HG02981 (cell line): ENCODE measurements around the gene C7.

Experiments used
- ATAC-seq: cut with Tn5 transposase; IDR thresholded peaks from one replicate; pipeline ENCODE4 v1.9.1; 2021; ENCODE audit warnings: mild to moderate bottlenecking, moderate library complexity; ENCODE audit not compliant: unreplicated experiment

C7 gene

GRCh38 chr5:40915341-40915926, 6.1 kb downstream of the C7 start:
- no peak for ATAC-seq

- no peak for ATAC-seq
These were observed 6.9 kb downstream of the C7 start for GRCh38 chr5:40916226-40916625.

GRCh38 chr5:40928886-40929448, 19.7 kb downstream of the C7 start:
- ATAC-seq, result no peak

DNA sequence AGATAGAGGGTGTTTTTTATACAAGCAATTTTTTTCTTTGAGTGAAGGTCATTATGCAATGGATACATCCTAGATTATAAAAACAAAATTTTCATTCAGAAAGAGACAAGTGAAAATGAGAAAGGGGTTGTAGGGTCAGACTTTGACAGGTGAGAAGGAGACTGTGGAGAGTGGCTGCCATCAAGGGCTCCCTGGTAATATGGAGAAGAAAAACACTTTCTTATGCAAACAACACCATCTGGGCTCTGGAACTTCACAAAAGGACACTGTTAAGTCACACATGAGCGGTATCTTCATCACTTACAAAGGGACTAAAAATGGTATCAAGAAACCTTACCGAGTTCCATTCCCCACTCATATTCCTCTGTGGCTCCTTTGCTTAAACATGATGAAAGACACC, 23.5 kb downstream of the C7 start:
- ATAC-seq, result no peak

DNA sequence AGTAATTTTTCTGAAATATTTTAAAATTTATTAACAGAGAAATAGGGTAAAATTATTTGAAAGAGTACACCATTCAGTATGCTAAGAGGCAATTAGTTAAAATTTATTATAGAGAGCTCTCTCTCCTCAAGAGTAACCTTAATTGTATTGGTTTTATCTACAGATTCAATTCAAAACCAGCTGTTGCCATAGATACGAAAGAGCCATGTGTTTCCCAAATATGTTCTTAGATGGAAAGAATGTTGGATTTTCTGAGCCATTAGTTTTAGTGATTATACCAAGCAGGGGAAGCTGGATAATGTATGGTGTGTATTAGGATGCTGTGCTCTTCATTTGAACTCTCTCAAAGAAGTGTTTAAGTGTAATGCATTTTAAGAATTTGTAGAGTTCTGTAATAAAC, 27.8 kb downstream of the C7 start:
- ATAC-seq, result no peak

GRCh38 chr5:40939753-40940152, 30.5 kb downstream of the C7 start:
- ATAC-seq, result no peak

DNA sequence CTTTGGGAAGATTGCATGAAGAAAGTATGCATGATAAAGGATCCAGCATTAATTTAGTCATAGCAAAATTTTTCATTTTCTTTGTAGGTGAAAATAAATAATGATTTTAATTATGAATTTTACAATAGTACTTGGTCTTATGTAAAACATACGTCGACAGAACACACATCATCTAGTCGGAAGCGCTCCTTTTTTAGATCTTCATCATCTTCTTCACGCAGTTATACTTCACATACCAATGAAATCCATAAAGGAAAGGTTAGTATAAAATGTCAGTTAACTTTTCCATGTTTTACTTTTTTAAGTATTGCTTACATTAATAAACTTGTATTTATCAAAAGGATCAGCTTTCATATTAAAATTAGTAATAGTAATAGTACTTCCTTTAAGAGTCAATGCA, 35.8 kb downstream of the C7 start:
- ATAC-seq, result no peak

GRCh38 chr5:40955313-40955712, 46.0 kb downstream of the C7 start:
- ATAC-seq, result no peak

DNA sequence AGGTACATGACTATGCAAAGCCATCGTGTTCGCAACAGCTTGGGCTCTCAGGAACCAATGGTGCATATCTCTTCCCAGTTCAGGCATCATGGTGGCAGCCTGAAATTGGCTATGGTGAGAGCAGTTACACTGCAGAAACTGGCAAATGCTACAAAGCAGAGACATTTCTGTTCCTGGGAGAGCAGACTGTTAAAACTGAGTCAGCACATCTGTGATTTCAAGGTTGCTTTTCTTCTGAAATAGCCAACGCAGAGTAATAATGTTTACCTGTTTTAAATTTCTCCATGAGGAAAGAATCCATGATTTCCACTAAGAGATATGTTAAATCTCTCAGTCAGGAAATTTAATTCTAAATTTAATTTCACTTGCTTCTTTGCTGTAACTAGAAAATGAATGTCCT, 47.8 kb downstream of the C7 start:
- ATAC-seq, result no peak

DNA sequence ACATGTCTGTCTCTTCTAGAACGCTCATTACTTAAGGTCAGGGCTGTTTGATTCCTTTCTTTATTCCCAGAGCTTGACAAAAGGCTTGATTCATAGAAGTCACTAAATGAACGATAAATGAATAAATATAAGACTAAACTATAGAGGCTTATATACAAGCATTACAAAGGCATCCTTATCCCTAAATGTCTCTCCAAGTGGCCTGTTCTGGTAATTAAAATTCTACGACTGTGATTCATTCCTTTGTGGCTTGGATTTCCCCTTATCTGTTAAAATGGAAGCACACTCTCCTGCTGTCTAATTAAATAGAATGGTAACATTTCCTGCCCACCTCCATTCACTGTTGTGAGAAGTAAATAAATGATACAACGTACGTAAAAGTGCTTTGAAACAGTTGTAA, 49.5 kb downstream of the C7 start:
- ATAC-seq, result no peak

DNA sequence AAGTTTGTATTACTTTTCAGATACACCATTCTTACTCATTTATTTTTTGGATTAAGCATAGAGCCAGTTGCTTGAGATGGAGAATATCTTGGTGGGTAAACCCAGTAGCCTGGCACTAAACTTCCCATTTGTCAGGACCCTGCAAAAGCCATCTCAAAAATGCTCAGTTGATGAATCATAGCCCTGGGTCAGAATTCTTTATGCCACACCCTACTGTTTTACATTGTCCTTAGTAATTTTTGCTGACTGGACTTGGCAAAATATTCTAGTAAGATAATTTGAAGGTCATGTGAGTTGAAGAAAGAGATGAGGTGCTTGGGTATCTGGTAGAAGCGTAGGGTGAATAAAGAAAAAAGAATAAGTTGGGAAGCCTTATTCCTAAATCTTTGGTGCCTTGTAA, 50.7 kb downstream of the C7 start:
- ATAC-seq, result no peak

GRCh38 chr5:40962207-40962955, 53.1 kb downstream of the C7 start:
- ATAC-seq, result no peak

- ATAC-seq, result no peak
These were observed 63.1 kb downstream of the C7 start for GRCh38 chr5:40972434-40972833.

- ATAC-seq, result no peak
These were observed 64.2 kb downstream of the C7 start for GRCh38 chr5:40973364-40974004.

DNA sequence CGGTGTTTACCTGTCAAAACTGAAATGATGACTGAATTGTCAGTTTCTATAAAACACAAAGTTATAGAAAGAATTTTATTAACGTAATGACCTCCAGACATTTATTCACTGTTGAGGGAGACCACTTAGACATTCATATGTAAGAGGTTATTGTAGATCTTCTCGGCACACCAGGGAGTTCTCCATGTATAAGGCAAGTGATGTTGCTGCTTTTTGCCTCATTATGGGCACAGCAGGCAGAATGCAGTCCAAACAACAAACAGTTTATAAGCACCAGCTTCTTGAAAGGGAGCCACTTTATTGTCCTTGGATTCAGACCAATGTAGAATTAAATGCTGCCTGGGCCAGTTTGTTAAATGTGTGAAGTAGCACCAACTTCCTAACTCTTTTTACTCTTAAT, 66.7 kb downstream of the C7 start:
- no peak for ATAC-seq

DNA sequence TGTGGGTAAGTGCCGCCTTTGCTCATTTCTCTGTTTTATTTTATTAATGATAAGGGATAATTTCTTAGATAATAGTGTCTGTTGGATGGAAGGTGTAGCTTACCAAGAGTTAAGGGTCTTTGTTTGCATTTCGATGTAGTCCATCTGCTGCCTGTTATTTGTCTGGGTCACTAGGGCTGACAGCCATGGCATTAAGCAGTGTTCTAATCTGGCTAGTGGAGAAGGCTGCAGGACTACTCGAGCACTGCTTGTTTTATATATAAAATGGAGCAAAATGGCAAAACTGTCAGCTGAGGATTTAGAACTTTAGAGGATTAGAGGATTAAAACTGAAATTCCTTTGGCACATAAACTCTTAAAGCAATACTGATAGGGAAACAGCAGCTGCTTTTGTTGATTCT, 67.5 kb downstream of the C7 start:
- ATAC-seq, result no peak

GRCh38 chr5:40981420-40981819, 72.1 kb downstream of the C7 start:
- no peak for ATAC-seq

DNA sequence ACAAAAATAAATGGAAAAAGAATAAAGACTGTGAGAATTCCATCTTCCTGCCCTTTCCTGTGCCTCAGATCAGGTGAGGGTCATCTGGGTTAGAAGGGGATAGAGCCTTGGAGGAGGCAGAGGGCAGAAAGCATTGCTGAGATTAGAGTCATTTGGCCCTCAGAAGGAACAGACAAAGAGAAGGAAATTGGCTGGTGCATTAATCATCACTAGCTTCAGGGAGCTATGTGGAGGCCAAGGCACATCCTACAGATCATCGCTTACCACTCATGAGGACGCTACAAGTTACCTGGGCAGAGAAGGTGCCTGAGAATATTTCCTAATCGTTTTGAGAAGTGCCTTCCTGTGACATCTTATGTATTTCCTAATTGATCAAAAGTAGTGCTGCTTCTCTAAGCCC, 74.5 kb downstream of the C7 start:
- ATAC-seq, result no peak

DNA sequence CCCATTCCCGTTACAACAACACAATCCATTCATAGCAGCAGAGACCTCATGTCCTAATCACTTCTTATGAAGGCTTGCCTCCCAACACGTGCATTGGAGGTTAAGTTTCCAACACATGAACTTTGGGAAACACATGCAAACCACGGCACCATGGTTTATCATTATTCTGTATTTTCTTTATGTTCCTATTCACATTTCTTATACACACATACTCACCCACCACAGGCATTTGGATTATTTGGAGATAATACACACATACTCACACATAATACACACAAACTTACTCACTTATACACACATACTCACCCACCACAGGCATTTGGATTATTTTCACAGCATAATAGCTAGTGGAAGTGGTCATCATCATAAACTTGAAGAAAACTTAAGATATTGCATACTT, 75.6 kb downstream of the C7 start:
- ATAC-seq, result no peak

DNA sequence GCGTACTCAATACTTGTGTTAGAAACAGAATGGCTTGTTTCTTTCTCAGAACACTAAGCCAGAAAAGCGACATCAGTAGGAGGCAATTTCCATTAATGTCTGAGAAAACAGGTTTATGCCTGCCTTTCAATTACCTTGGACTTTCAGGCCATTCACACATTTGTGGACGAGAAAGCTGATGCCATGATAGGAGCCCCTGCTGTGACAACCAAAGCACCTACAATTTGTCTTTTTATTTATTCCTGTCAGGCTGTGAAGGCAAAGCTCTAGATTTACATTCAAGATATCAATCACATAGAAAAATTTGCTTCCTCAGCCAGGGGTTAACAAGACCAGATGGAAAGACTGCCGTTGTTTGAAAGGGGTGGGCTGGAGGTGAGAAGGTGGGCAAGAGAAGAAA, 76.2 kb downstream of the C7 start:
- ATAC-seq, result no peak

GRCh38 chr5:40986666-40987065, 77.4 kb downstream of the C7 start:
- no peak for ATAC-seq

DNA sequence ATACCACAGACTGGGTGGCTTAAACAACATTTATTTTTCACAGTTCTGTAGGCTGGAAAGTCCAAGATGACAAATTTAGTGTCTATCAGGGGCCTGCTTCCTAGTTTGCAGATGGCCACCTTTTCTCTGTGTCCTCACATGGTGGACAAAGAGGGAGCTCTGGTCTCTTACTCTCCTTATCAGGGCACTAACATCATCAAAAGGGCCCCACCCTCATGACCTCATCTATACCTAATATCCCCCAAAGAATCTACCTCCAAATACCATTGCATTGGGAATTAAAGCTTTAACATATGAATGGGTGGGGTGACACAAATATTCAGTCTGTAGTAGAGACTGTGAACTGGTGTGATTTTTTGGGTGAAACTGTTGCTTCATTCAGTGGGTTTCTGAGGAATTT, 78.1 kb downstream of the C7 start:
- no peak for ATAC-seq
